HepG2 (cell line): ENCODE results near the gene CSF1R. TPM values are rescaled to one million over a fixed set of nuclear protein-coding genes. Genes with fewer than 3 reads are reported as not detected.

Experiments used
- ATAC-seq: fragments of 200-7000 bp; cut with Tn5 transposase; 3 replicates; pipeline ENCODE4 v1.9.1; 2020; ENCODE audit warnings: mild to moderate bottlenecking, moderate library complexity
- BruUV-seq: library from RNA; stranded (reverse); fragments of 400-500 nt; replicated peaks from 2 replicates; lab custom pipeline; 2021; lab: Mats Ljungman, UMichigan
- CTCF ChIA-PET: fragments of 300-600 bp; formaldehyde crosslinking; extraction: SDS; loops from one replicate; lab custom pipeline; 2021; ENCODE audit warnings: low total read pairs, inconsistent platforms, low intra/inter-chr PET ratio; lab: Yijun Ruan, JAX
- POLR2A ChIA-PET: fragments of 350-600 bp; sonication (Branson Sonifier 250); formaldehyde crosslinking; loops from one replicate; lab custom pipeline; 2020; ENCODE audit warnings: antibody characterized with exemption, inconsistent platforms; lab: Yijun Ruan, JAX
- DNase-seq: peaks from one replicate; pipeline ENCODE4 v3.0.0-alpha.2; 2015; ENCODE audit warnings: low spot score
- FAIRE-seq: peaks from 3 replicates; lab custom pipeline; 2011; peaks lifted over from hg19 to GRCh38; lab: Jason Lieb, UNC
- H2AFZ ChIP-seq: one replicate; pipeline ENCODE4 v1.6.1; 2011; ENCODE audit warnings: low read length, inconsistent platforms
- H3K27ac ChIP-seq: fragments of 300-600 bp; 3 replicates; pipeline ENCODE4 v1.8.0; 2011; ENCODE audit warnings: mixed run types, mild to moderate bottlenecking, mixed read lengths, low read length, inconsistent platforms; ENCODE audit not compliant: insufficient read depth; ENCODE audit errors: extremely low read length
- H3K27me3 ChIP-seq, 2 experiments: fragments of 200-600 bp in 1 of 2; 2 replicates in 1 of 2; 3 replicates in 1 of 2; pipeline versions ENCODE4 v1.6.0 to v1.8.0; 2011; ENCODE audit warnings: low read length in 2 of 2, mild to moderate bottlenecking in 2 of 2, moderate library complexity in 2 of 2, inconsistent platforms in 1 of 2; ENCODE audit not compliant: insufficient read depth in 2 of 2, control insufficient read depth in 1 of 2
- H3K36me3 ChIP-seq, 2 experiments: fragments of 200-600 bp in 1 of 2; replicated peaks in 1 of 2; 2 replicates in 1 of 2; 3 replicates in 1 of 2; pipeline versions ENCODE4 v1.5.1 to v1.8.0; 2011; ENCODE audit warnings: low read length in 2 of 2, inconsistent platforms in 1 of 2; ENCODE audit not compliant: insufficient read depth in 2 of 2, control insufficient read depth in 1 of 2
- H3K4me1 ChIP-seq: 2 replicates; pipeline ENCODE4 v1.5.1; 2012; ENCODE audit warnings: low read length, inconsistent platforms; ENCODE audit not compliant: insufficient read depth
- H3K4me2 ChIP-seq: 2 replicates; pipeline ENCODE4 v1.6.0; 2011; ENCODE audit warnings: low read depth, low read length, inconsistent platforms
- H3K4me3 ChIP-seq, 3 experiments: fragments of 200-600 bp in 1 of 3; sonication (generic), shearing (Covaris generic) in 1 of 3; replicated peaks in 1 of 3; 2 replicates each; pipeline ENCODE4 v1.5.1; 2011 to 2016; ENCODE audit warnings: low read length in 3 of 3, inconsistent platforms in 2 of 3, low read depth in 2 of 3, mild to moderate bottlenecking in 2 of 3, control low read depth in 1 of 3, mixed read lengths in 1 of 3; ENCODE audit not compliant: insufficient read depth in 1 of 3
- H3K79me2 ChIP-seq: one replicate; pipeline ENCODE4 v1.6.1; 2011; ENCODE audit warnings: low read length, inconsistent platforms; ENCODE audit not compliant: insufficient read depth
- H3K9ac ChIP-seq: 2 replicates; pipeline ENCODE4 v1.6.0; 2011; ENCODE audit warnings: mild to moderate bottlenecking, low read depth, low read length, inconsistent platforms; ENCODE audit not compliant: insufficient read depth
- H3K9me3 ChIP-seq: 2 replicates; pipeline ENCODE4 v1.5.1; 2012; ENCODE audit warnings: mild to moderate bottlenecking, low read length
- H4K20me1 ChIP-seq: 2 replicates; pipeline ENCODE4 v1.6.0; 2011; ENCODE audit warnings: inconsistent platforms, mild to moderate bottlenecking, low read length, moderate library complexity; ENCODE audit not compliant: insufficient read depth
- CEBPG ChIP-seq: IDR thresholded peaks from 2 replicates; pipeline ENCODE4 v1.6.1; 2016
- DPF2 ChIP-seq: sonication (generic); formaldehyde crosslinking; IDR thresholded peaks from 2 replicates; pipeline ENCODE4 v1.4.0; 2020; ENCODE audit warnings: mild to moderate bottlenecking, low read depth, missing genetic modification reagents, borderline replicate concordance
- ESRRA ChIP-seq: sonication (generic); formaldehyde crosslinking; IDR thresholded peaks from 2 replicates; pipeline ENCODE4 v1.5.1; 2020; ENCODE audit warnings: mild to moderate bottlenecking, low read depth, missing genetic modification reagents
- MAFF ChIP-seq: IDR thresholded peaks from 2 replicates; pipeline ENCODE4 v1.6.1; 2011; ENCODE audit warnings: low read depth, low read length, improper control_type of control experiment
- MLLT10 ChIP-seq: sonication (generic); formaldehyde crosslinking; IDR thresholded peaks from 2 replicates; pipeline ENCODE4 v1.4.0; 2020; ENCODE audit warnings: missing genetic modification reagents
- NFE2L2 ChIP-seq: fragments of 150-350 bp; IDR thresholded peaks from 2 replicates; pipeline ENCODE4 v1.6.1; 2014; ENCODE audit warnings: low read length
- SSRP1 ChIP-seq: IDR thresholded peaks from 2 replicates; pipeline ENCODE4 v1.6.1; 2016; ENCODE audit warnings: control low read depth
- TCF7L2 ChIP-seq: IDR thresholded peaks from 2 replicates; pipeline ENCODE4 v1.6.1; 2011; ENCODE audit warnings: mild to moderate bottlenecking, low read depth, low read length, moderate library complexity
- YY1 ChIP-seq: IDR thresholded peaks from 2 replicates; pipeline ENCODE4 v1.6.1; 2011; ENCODE audit warnings: low read length, low read depth, moderate library complexity, mild to moderate bottlenecking; ENCODE audit not compliant: insufficient read depth, insufficient replicate concordance
- ZNF121 ChIP-seq: sonication (generic); formaldehyde crosslinking; IDR thresholded peaks from 2 replicates; pipeline ENCODE4 v1.5.0; 2020; ENCODE audit warnings: mild to moderate bottlenecking, missing genetic modification reagents
- ZNF232 ChIP-seq: sonication (generic); formaldehyde crosslinking; IDR thresholded peaks from 2 replicates; pipeline ENCODE4 v1.4.0; 2020; ENCODE audit warnings: missing genetic modification reagents, borderline replicate concordance
- ZNF274 ChIP-seq: sonication (generic); formaldehyde crosslinking; IDR thresholded peaks from 2 replicates; pipeline ENCODE4 v1.5.1; 2020; ENCODE audit warnings: mild to moderate bottlenecking, missing genetic modification reagents
- ZNF382 ChIP-seq: sonication (generic); formaldehyde crosslinking; IDR thresholded peaks from 2 replicates; pipeline ENCODE4 v1.5.0; 2020; ENCODE audit warnings: missing genetic modification reagents, mild to moderate bottlenecking, borderline replicate concordance
- ZNF879 ChIP-seq: sonication (generic); formaldehyde crosslinking; IDR thresholded peaks from 2 replicates; pipeline ENCODE4 v1.8.1; 2023; ENCODE audit warnings: missing genetic modification reagents
- ZSCAN22 ChIP-seq: sonication (generic); formaldehyde crosslinking; IDR thresholded peaks from 2 replicates; pipeline ENCODE4 v1.4.0; 2020; ENCODE audit warnings: mild to moderate bottlenecking, missing genetic modification reagents
- WGBS: methylation state at CpG from one replicate; pipeline ENCODE4 v1.1.6; 2017; ENCODE audit warnings: low lambda C conversion rate; 5-methylcytosine and 5-hydroxymethylcytosine counted together
- in situ Hi-C: cut with HindIII; loops from 2 replicates; pipeline ENCODE4 v1.10.0; 2017; ENCODE audit warnings: low pct_unique_long_range_greater_than_20kb; ENCODE audit not compliant: extremely low pct_ligation_motif_present
- intact Hi-C: fragments of 100-400 bp; cut with micrococcal nuclease; formaldehyde crosslinking; loops from one replicate; pipeline ENCODE4 v1.10.0; 2022; ENCODE audit not compliant: unreplicated experiment
- polyA plus RNA-seq, 8 experiments: library from polyadenylated mRNA; depleted of rRNA in 3 of 8; stranded (reverse) in 7 of 8; unstranded in 1 of 8; fragments of >200 nt; fragmentation: Illumina TruSeq in 4 of 8; extraction: Trizol in 4 of 8; gene quantifications; 2 replicates each; pipeline versions ENCODE4 v1.2.1 to v1.2.3, GENCODE V29; 2011 to 2016; ENCODE audit warnings: low read depth in 4 of 8, missing spikeins in 1 of 8, mixed read lengths in 1 of 8; ENCODE audit not compliant: insufficient read depth in 1 of 8
- total RNA-seq, 5 experiments: library from RNA; depleted of rRNA; stranded (reverse); fragments of >200 nt; fragmentation: Illumina TruSeq; extraction: Trizol; gene quantifications; 2 replicates each; pipeline ENCODE4 v1.2.3, GENCODE V29; 2016; ENCODE audit warnings: low read depth in 1 of 5
- TF ChIP-seq, protein P1 (sequence below): sonication (generic); formaldehyde crosslinking; IDR thresholded peaks from 2 replicates; pipeline ENCODE4 v1.8.0; 2022; ENCODE audit warnings: mild to moderate bottlenecking, missing genetic modification reagents
- TF ChIP-seq, protein P2 (sequence below): sonication (generic); formaldehyde crosslinking; IDR thresholded peaks from 2 replicates; pipeline ENCODE4 v1.4.0; 2020; ENCODE audit warnings: missing genetic modification reagents, borderline replicate concordance
- TF ChIP-seq, protein P3 (sequence below): sonication (generic); formaldehyde crosslinking; IDR thresholded peaks from 2 replicates; pipeline ENCODE4 v1.9.0; 2021; ENCODE audit warnings: missing genetic modification reagents, borderline replicate concordance

Gene CSF1R
- total and polyA plus RNA-seq, 2 of the 13 experiments (the other 11 are each of a cell fraction or from before 2014, with no cell fraction given) = 0.01 TPM; not detected in 1

DNA sequence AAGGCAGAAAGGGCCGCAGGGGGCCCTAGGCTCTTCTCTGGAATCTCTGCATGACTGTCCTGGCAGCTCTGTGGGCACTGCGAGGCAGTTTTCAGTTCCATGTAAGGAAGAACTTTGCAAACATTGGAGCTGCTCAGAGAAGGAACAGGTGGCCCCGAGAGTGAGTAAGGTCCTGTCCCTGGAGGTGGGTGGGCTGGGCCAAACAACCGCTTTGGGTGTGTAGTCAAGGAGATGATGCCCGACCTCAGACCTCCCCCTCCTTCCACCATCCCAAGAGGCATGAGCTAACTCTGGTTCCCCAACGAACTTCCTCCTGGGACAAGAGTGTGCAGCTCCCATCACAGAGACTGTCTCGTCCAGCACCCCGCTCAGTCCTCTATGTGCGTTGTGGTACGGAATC, 20.5 kb downstream of the CSF1R start:
- H2AFZ ChIP-seq = no peak overlapping the region
- H3K9ac ChIP-seq = no peak overlapping the region
- BruUV-seq = no TSS peak
- H3K36me3 ChIP-seq = no peaks in the 10 kb centered on the region
- no peak overlapping the region for H3K27ac ChIP-seq
- H3K27me3 ChIP-seq = peaks cover 7 to 36% of the 10 kb centered on the region in 2 experiments; a peak in 4 of 5 replicates
- no peak for ATAC-seq
- intact Hi-C loops (no loop called here), in situ Hi-C loops (no loop called here)
- DNase-seq = no peak
- H4K20me1 ChIP-seq = no peaks in the 10 kb centered on the region
- 38% methylated on average over 5 of the region's 10 CpGs for WGBS
- H3K9me3 ChIP-seq = no peaks in the 10 kb centered on the region
- CTCF ChIA-PET = no interaction called here
- POLR2A ChIA-PET = no interaction called here
- peaks cover 15% of the 10 kb centered on the region for H3K4me1 ChIP-seq
- TF ChIP-seq ZSCAN22 (CRISPR knock-in tag) (no peak), ZNF879 (no peak), ZNF121 (CRISPR knock-in tag) (no peak), CEBPG (no peak), DPF2 (CRISPR knock-in tag) (no peak), ESRRA (no peak), ZNF382 (CRISPR knock-in tag) (no peak), MLLT10 (CRISPR knock-in tag) (no peak), NFE2L2 (no peak), YY1 (no peak), SSRP1 (CRISPR knock-in tag) (no peak), ZNF232 (CRISPR knock-in tag) (no peak), MAFF (no peak), TCF7L2 (no peak), ZNF274 (CRISPR knock-in tag) (no peak)
- TF ChIP-seq, protein P1, sequence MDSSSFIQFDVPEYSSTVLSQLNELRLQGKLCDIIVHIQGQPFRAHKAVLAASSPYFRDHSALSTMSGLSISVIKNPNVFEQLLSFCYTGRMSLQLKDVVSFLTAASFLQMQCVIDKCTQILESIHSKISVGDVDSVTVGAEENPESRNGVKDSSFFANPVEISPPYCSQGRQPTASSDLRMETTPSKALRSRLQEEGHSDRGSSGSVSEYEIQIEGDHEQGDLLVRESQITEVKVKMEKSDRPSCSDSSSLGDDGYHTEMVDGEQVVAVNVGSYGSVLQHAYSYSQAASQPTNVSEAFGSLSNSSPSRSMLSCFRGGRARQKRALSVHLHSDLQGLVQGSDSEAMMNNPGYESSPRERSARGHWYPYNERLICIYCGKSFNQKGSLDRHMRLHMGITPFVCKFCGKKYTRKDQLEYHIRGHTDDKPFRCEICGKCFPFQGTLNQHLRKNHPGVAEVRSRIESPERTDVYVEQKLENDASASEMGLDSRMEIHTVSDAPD (CRISPR knock-in tag) = no peak
- TF ChIP-seq, protein P2, sequence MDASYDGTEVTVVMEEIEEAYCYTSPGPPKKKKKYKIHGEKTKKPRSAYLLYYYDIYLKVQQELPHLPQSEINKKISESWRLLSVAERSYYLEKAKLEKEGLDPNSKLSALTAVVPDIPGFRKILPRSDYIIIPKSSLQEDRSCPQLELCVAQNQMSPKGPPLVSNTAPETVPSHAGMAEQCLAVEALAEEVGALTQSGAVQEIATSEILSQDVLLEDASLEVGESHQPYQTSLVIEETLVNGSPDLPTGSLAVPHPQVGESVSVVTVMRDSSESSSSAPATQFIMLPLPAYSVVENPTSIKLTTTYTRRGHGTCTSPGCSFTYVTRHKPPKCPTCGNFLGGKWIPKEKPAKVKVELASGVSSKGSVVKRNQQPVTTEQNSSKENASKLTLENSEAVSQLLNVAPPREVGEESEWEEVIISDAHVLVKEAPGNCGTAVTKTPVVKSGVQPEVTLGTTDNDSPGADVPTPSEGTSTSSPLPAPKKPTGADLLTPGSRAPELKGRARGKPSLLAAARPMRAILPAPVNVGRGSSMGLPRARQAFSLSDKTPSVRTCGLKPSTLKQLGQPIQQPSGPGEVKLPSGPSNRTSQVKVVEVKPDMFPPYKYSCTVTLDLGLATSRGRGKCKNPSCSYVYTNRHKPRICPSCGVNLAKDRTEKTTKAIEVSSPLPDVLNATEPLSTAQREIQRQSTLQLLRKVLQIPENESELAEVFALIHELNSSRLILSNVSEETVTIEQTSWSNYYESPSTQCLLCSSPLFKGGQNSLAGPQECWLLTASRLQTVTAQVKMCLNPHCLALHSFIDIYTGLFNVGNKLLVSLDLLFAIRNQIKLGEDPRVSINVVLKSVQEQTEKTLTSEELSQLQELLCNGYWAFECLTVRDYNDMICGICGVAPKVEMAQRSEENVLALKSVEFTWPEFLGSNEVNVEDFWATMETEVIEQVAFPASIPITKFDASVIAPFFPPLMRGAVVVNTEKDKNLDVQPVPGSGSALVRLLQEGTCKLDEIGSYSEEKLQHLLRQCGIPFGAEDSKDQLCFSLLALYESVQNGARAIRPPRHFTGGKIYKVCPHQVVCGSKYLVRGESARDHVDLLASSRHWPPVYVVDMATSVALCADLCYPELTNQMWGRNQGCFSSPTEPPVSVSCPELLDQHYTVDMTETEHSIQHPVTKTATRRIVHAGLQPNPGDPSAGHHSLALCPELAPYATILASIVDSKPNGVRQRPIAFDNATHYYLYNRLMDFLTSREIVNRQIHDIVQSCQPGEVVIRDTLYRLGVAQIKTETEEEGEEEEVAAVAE = no peak
- TF ChIP-seq, protein P3, sequence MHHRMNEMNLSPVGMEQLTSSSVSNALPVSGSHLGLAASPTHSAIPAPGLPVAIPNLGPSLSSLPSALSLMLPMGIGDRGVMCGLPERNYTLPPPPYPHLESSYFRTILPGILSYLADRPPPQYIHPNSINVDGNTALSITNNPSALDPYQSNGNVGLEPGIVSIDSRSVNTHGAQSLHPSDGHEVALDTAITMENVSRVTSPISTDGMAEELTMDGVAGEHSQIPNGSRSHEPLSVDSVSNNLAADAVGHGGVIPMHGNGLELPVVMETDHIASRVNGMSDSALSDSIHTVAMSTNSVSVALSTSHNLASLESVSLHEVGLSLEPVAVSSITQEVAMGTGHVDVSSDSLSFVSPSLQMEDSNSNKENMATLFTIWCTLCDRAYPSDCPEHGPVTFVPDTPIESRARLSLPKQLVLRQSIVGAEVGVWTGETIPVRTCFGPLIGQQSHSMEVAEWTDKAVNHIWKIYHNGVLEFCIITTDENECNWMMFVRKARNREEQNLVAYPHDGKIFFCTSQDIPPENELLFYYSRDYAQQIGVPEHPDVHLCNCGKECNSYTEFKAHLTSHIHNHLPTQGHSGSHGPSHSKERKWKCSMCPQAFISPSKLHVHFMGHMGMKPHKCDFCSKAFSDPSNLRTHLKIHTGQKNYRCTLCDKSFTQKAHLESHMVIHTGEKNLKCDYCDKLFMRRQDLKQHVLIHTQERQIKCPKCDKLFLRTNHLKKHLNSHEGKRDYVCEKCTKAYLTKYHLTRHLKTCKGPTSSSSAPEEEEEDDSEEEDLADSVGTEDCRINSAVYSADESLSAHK (CRISPR knock-in tag) = no peak
- H3K4me2 ChIP-seq = no peak overlapping the region
- H3K79me2 ChIP-seq = no peaks in the 10 kb centered on the region
- H3K4me3 ChIP-seq = no peak overlapping the region
- FAIRE-seq = no peak
